ENCODE data around the gene FIGNL1. TPM values are rescaled to one million over a fixed set of nuclear protein-coding genes. Genes with fewer than 3 reads are reported as not detected.

FIGNL1 gene
- total RNA-seq, 4 donors from 2014 or later: 6.6 to 22.8 (median 22.1) TPM

- WGBS, 2 donors: 64 to 73% methylated on average over 1 of the region's 1 CpG
- Histone ChIP-seq H3K9me3 (no peaks in the 10 kb centered on the region), H3K4me1 (peaks cover 0 to 8% (median 2%) of the 10 kb centered on the region in 3 donors), H3K27me3 (peaks cover 0 to 57% (median 0%) of the 10 kb centered on the region in 4 donors), H3K36me3 (peaks cover 0 to 6% (median 0%) of the 10 kb centered on the region in 3 donors), H3K4me3 (no peak overlapping the region), H3K27ac (no peak overlapping the region)
- no peak for DNase-seq
- TF ChIP-seq, protein P1, sequence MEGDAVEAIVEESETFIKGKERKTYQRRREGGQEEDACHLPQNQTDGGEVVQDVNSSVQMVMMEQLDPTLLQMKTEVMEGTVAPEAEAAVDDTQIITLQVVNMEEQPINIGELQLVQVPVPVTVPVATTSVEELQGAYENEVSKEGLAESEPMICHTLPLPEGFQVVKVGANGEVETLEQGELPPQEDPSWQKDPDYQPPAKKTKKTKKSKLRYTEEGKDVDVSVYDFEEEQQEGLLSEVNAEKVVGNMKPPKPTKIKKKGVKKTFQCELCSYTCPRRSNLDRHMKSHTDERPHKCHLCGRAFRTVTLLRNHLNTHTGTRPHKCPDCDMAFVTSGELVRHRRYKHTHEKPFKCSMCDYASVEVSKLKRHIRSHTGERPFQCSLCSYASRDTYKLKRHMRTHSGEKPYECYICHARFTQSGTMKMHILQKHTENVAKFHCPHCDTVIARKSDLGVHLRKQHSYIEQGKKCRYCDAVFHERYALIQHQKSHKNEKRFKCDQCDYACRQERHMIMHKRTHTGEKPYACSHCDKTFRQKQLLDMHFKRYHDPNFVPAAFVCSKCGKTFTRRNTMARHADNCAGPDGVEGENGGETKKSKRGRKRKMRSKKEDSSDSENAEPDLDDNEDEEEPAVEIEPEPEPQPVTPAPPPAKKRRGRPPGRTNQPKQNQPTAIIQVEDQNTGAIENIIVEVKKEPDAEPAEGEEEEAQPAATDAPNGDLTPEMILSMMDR (IDR thresholded peaks at IDR 0.05): no peak
- TF ChIP-seq POLR2A (IDR thresholded peaks at IDR 0.05): no peak
- intact Hi-C loops (cut with DNase I): no loop called here
Measured at GRCh38 chr7:50397971-50398324, 52.2 kb downstream of the FIGNL1 start.

DNA sequence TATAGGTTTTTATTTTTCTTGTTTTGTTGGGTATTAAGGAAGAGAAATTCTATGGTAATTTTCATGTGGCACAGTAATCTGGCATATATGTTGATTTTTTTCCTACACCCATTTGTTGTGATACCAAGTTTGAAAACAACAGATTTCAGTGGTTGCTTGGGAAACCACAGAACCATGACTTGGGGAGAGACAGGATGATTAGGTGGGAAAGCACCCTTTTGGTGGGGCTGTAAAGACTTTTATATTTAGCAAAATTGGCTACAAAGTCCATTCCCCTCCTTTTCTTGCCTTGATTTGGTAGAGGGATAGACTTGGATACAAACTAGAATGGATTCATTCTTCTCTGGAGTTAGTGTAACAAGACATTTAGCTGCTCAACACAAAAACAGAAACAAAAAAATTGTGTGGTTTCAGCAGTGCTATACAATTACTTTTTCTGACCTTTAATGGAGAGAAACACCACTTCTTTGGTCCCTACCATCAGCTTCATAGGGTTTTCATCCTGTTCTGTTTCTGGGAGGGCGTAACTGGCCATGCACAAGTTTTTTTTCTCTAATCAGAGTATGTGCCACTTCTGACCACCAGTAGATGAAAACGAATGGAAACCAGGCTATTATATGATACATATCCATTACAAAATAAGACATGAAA lies 52.7 kb downstream of the FIGNL1 start:
- Histone ChIP-seq H3K4me3 (no peak overlapping the region), H3K27me3 (peaks cover 0 to 52% (median 0%) of the 10 kb centered on the region in 4 donors), H3K27ac (no peak overlapping the region), H3K36me3 (peaks cover 0 to 6% (median 0%) of the 10 kb centered on the region in 3 donors), H3K9me3 (no peaks in the 10 kb centered on the region), H3K4me1 (peaks cover 0 to 8% (median 2%) of the 10 kb centered on the region in 3 donors)
- DNase-seq: no peak
- WGBS, 2 donors: 69 to 87% methylated on average over 2 of the region's 2 CpGs
- intact Hi-C loops (cut with DNase I): no loop called here
- TF ChIP-seq, protein P1 (IDR thresholded peaks at IDR 0.05): no peak
- no peak for TF ChIP-seq POLR2A (IDR thresholded peaks at IDR 0.05)

- WGBS, 2 donors: 65 to 87% methylated on average over 1 to 2 of the region's 2 CpGs
- H3K9me3 ChIP-seq: no peaks in the 10 kb centered on the region
- no peak overlapping the region for H3K27ac ChIP-seq
- intact Hi-C loops (cut with DNase I): no loop called here
- TF ChIP-seq, protein P1 (IDR thresholded peaks at IDR 0.05): no peak
- TF ChIP-seq POLR2A (IDR thresholded peaks at IDR 0.05): no peak
- H3K4me3 ChIP-seq: no peak overlapping the region
- DNase-seq: no peak
- H3K27me3 ChIP-seq: peaks cover 0 to 46% (median 0%) of the 10 kb centered on the region in 4 donors
- peaks cover 0 to 8% (median 2%) of the 10 kb centered on the region in 3 donors for H3K4me1 ChIP-seq
- H3K36me3 ChIP-seq: peaks cover 0 to 6% (median 0%) of the 10 kb centered on the region in 3 donors
Measured at GRCh38 chr7:50396856-50397255, 53.3 kb downstream of the FIGNL1 start.

GRCh38 chr7:50394315-50394714 lies 55.8 kb downstream of the FIGNL1 start:
- WGBS, 2 donors: 92 to 100% methylated on average over 1 of the region's 1 CpG
- no peaks in the 10 kb centered on the region for H3K36me3 ChIP-seq
- H3K4me1 ChIP-seq: peaks cover 0 to 2% (median 0%) of the 10 kb centered on the region in 3 donors
- no peak overlapping the region for H3K27ac ChIP-seq
- DNase-seq: no peak
- H3K9me3 ChIP-seq: no peaks in the 10 kb centered on the region
- no peak for TF ChIP-seq POLR2A (IDR thresholded peaks at IDR 0.05)
- TF ChIP-seq, protein P1 (IDR thresholded peaks at IDR 0.05): no peak
- H3K27me3 ChIP-seq: peaks cover 0 to 21% (median 0%) of the 10 kb centered on the region in 4 donors
- intact Hi-C loops (cut with DNase I): no loop called here
- H3K4me3 ChIP-seq: no peak overlapping the region

Small RNA genes within 50 kb of the gene (small RNA-seq; reads per million reads assigned to genes)
- 0 reads per million in 4 donors for gene RNU6-1091P

Other genes with a start within 250 kb of the FIGNL1 start
- gene IKZF1, start 145.6 kb downstream of the FIGNL1 start, total RNA-seq: 10 to 100 TPM in 2 of 4 donors, 1 to 10 TPM in 2; 4.9 to 29.6 (median 8.4) TPM
- under 1 TPM in 1 of 4 donors, not detected in 3; 0.35 TPM for gene DDC, start 115.1 kb upstream of the FIGNL1 start, total RNA-seq